ENCODE measurements around the gene UBE2J2.

The UBE2J2 gene

GRCh38 chr1:1223891-1224290 lies 49.8 kb downstream of the UBE2J2 start:
- no peak for DNase-seq

GRCh38 chr1:1223321-1223720 lies 50.3 kb downstream of the UBE2J2 start:
- DNase-seq: no peak

- no peak for DNase-seq
Measured at GRCh38 chr1:1222575-1223225, 51.0 kb downstream of the UBE2J2 start.

- DNase-seq: no peak
Measured at GRCh38 chr1:1221887-1222574, 51.6 kb downstream of the UBE2J2 start.

- no peak for DNase-seq
Measured at GRCh38 chr1:1220197-1220596, 53.5 kb downstream of the UBE2J2 start.

GRCh38 chr1:1219341-1219740 lies 54.3 kb downstream of the UBE2J2 start:
- peak; percentile 64 to 72 for DNase-seq

GRCh38 chr1:1218524-1219200 lies 55.0 kb downstream of the UBE2J2 start:
- DNase-seq: no peak

- DNase-seq: peak; percentile 64 to 71
Measured at GRCh38 chr1:1217621-1218523, 55.8 kb downstream of the UBE2J2 start.

- DNase-seq: peak; percentile 67 to 71
Measured at GRCh38 chr1:1216770-1217620, 56.7 kb downstream of the UBE2J2 start.

GRCh38 chr1:1215881-1216605 lies 57.6 kb downstream of the UBE2J2 start:
- no peak for DNase-seq

- DNase-seq: peak in 1 of 2 experiments; percentile 46
Measured at GRCh38 chr1:1215080-1215676, 58.5 kb downstream of the UBE2J2 start.

- DNase-seq: peak; percentile 69
Measured at GRCh38 chr1:1213345-1214265, 60.0 kb downstream of the UBE2J2 start, which contains the start of gene TNFRSF4. Gene TNFRSF4 (minus strand): TSS chr1:1214153. CDS start chr1:1214127, 26 bp downstream.

GRCh38 chr1:1212780-1213344 lies 60.8 kb downstream of the UBE2J2 start:
- peak; percentile 65 to 72 for DNase-seq

- DNase-seq: no peak
Measured at GRCh38 chr1:1211541-1212441, 61.9 kb downstream of the UBE2J2 start.

- peak in 1 of 2 experiments; percentile 22 for DNase-seq
Measured at GRCh38 chr1:1210726-1211540, 62.7 kb downstream of the UBE2J2 start.

- DNase-seq: peak; percentile 75 to 79
Measured at GRCh38 chr1:1208713-1209433, 64.8 kb downstream of the UBE2J2 start.

GRCh38 chr1:1207571-1207892 lies 66.1 kb downstream of the UBE2J2 start:
- no peak for DNase-seq
